Upper lobe of left lung (tissue), 4 donors: Measurements from ENCODE around the gene ATXN2.

Source experiments
- CTCF ChIP-seq, 6 experiments: fragments of 450-650 bp in 4 of 6; fragments of 200-600 bp in 2 of 6; sonication (generic) in 2 of 6; IDR thresholded peaks; one replicate each; pipeline ENCODE4 v1.5.1; 2016 to 2019; ENCODE audit warnings: antibody characterized with exemption in 6 of 6
- POLR2A ChIP-seq, 4 donors: fragments of 450-650 bp; IDR thresholded peaks; one replicate each; pipeline ENCODE4 v1.5.1; 2016 to 2017; ENCODE audit warnings: antibody characterized with exemption in 4 of 4, mild to moderate bottlenecking in 2 of 4
- POLR2AphosphoS5 ChIP-seq, 2 donors: sonication (generic); formaldehyde crosslinking; IDR thresholded peaks; one replicate each; pipeline ENCODE4 v1.5.1; 2017; ENCODE audit warnings: antibody characterized with exemption in 2 of 2

GRCh38 chr12:111450676-111451075, 148.4 kb downstream of the ATXN2 start:
- TF ChIP-seq CTCF (IDR thresholded peaks at IDR 0.05) = no peak
- no peak for TF ChIP-seq POLR2AphosphoS5 (IDR thresholded peaks at IDR 0.05)
- TF ChIP-seq POLR2A (IDR thresholded peaks at IDR 0.05) = no peak
